CD14-positive monocyte (primary cell): Measurements from ENCODE around the gene TBC1D19. TPM values are rescaled to one million over a fixed set of nuclear protein-coding genes. Genes with fewer than 3 reads are reported as not detected.

Source experiments
- DNase-seq, 3 donors: peaks; one replicate each; pipeline ENCODE4 v3.0.0-alpha.2; 2011 to 2022
- H2AFZ ChIP-seq: 2 replicates; pipeline ENCODE4 v1.6.0; 2012; ENCODE audit warnings: mild to moderate bottlenecking, low read depth, low read length, inconsistent platforms; ENCODE audit not compliant: insufficient read depth, poor library complexity, severe bottlenecking
- H3K27ac ChIP-seq, 2 donors: 1 replicate in 1 of 2; 2 replicates in 1 of 2; pipeline ENCODE4 v1.5.1; 2012 to 2013; ENCODE audit warnings: low read length in 2 of 2, control low read depth in 1 of 2, inconsistent platforms in 1 of 2, low read depth in 1 of 2, mild to moderate bottlenecking in 1 of 2
- H3K27me3 ChIP-seq, 2 donors: one replicate each; pipeline versions ENCODE4 v1.6.0 to v1.6.1; 2011 to 2013; ENCODE audit warnings: low read length in 2 of 2; ENCODE audit not compliant: control insufficient read depth in 2 of 2, insufficient read depth in 2 of 2
- H3K36me3 ChIP-seq, 2 donors: replicated peaks in 1 of 2; 1 replicate in 1 of 2; 2 replicates in 1 of 2; pipeline versions ENCODE4 v1.5.1 to v1.6.1; 2012 to 2013; ENCODE audit warnings: low read length in 2 of 2, control low read depth in 1 of 2, inconsistent platforms in 1 of 2, mild to moderate bottlenecking in 1 of 2; ENCODE audit not compliant: insufficient read depth in 2 of 2, control insufficient read depth in 1 of 2
- H3K4me1 ChIP-seq, 2 donors: 1 replicate in 1 of 2; 2 replicates in 1 of 2; pipeline versions ENCODE4 v1.5.1 to v1.6.1; 2012 to 2013; ENCODE audit warnings: low read length in 2 of 2, control low read depth in 1 of 2, inconsistent platforms in 1 of 2, mild to moderate bottlenecking in 1 of 2, moderate library complexity in 1 of 2; ENCODE audit not compliant: insufficient read depth in 2 of 2, control insufficient read depth in 1 of 2
- H3K4me2 ChIP-seq: replicated peaks from 2 replicates; pipeline ENCODE3; 2012; ENCODE audit warnings: low read length, moderate library complexity, mild to moderate bottlenecking; ENCODE audit not compliant: poor library complexity, severe bottlenecking; ENCODE audit errors: extremely low read depth
- H3K4me3 ChIP-seq, 3 experiments: fragments of 200-600 bp in 1 of 3; sonication (generic) in 1 of 3; replicated peaks in 1 of 3; 1 replicate in 2 of 3; 2 replicates in 1 of 3; pipeline ENCODE4 v1.5.1; 2011 to 2013; ENCODE audit warnings: low read length in 3 of 3, mild to moderate bottlenecking in 3 of 3, control low read depth in 2 of 3, low read depth in 2 of 3, inconsistent platforms in 1 of 3, moderate library complexity in 1 of 3
- H3K79me2 ChIP-seq: 2 replicates; pipeline ENCODE4 v1.6.0; 2012; ENCODE audit warnings: mild to moderate bottlenecking, control low read depth, inconsistent platforms, low read length, moderate library complexity; ENCODE audit not compliant: insufficient read depth
- H3K9ac ChIP-seq: 2 replicates; pipeline ENCODE4 v1.6.0; 2017; ENCODE audit warnings: low read length, mild to moderate bottlenecking; ENCODE audit not compliant: insufficient read depth, poor library complexity, severe bottlenecking
- H3K9me3 ChIP-seq, 2 donors: replicated peaks in 1 of 2; 1 replicate in 1 of 2; 2 replicates in 1 of 2; pipeline versions ENCODE4 v1.5.1 to v1.6.1; 2012 to 2013; ENCODE audit warnings: low read length in 2 of 2, control low read depth in 1 of 2; ENCODE audit not compliant: control insufficient read depth in 1 of 2, insufficient read depth in 1 of 2
- H4K20me1 ChIP-seq: 2 replicates; pipeline ENCODE4 v1.6.0; 2012; ENCODE audit warnings: mild to moderate bottlenecking, low read length, control low read depth, moderate library complexity; ENCODE audit not compliant: insufficient read depth
- H3K27ac Mint-ChIP-seq, 7 donors: one replicate each; pipeline ENCODE4 v1.8.0; 2020; ENCODE audit warnings: mild to moderate bottlenecking in 7 of 7, mixed read lengths in 7 of 7, moderate library complexity in 6 of 7, inconsistent platforms in 2 of 7
- H3K27me3 Mint-ChIP-seq, 3 donors: one replicate each; pipeline ENCODE4 v1.8.0; 2021 to 2022; ENCODE audit warnings: low read depth in 3 of 3, mild to moderate bottlenecking in 3 of 3, mixed read lengths in 3 of 3, moderate library complexity in 3 of 3, inconsistent platforms in 1 of 3
- H3K36me3 Mint-ChIP-seq, 2 donors: one replicate each; pipeline ENCODE4 v1.8.0; 2020; ENCODE audit warnings: mixed read lengths in 2 of 2, inconsistent platforms in 1 of 2, mild to moderate bottlenecking in 1 of 2
- H3K4me1 Mint-ChIP-seq: one replicate; pipeline ENCODE4 v1.8.0; 2020; ENCODE audit warnings: mild to moderate bottlenecking, mixed read lengths
- H3K4me3 Mint-ChIP-seq, 2 donors: one replicate each; pipeline ENCODE4 v1.8.0; 2020; ENCODE audit warnings: mild to moderate bottlenecking in 2 of 2, mixed read lengths in 2 of 2, moderate library complexity in 1 of 2
- H3K9me3 Mint-ChIP-seq, 7 donors: one replicate each; pipeline ENCODE4 v1.8.0; 2020 to 2022; ENCODE audit warnings: mixed read lengths in 7 of 7, mild to moderate bottlenecking in 6 of 7, moderate library complexity in 6 of 7, inconsistent platforms in 2 of 7
- CTCF ChIP-seq: fragments of 200-600 bp; IDR thresholded peaks from one replicate; pipeline ENCODE4 v1.8.0; 2022; ENCODE audit warnings: antibody characterized with exemption, mild to moderate bottlenecking
- WGBS: methylation state at CpG from one replicate; pipeline ENCODE4 v1.1.5; 2013; ENCODE audit warnings: missing lambda C conversion rate; ENCODE audit not compliant: insufficient coverage; 5-methylcytosine and 5-hydroxymethylcytosine counted together
- intact Hi-C, 2 donors: fragments of 100-400 bp; cut with micrococcal nuclease; formaldehyde crosslinking; loops; one replicate each; pipeline versions ENCODE4 v1.15.0 to v1.15.1; 2023
- polyA plus RNA-seq, 3 donors: library from polyadenylated mRNA; depleted of rRNA in 1 of 3; unstranded in 2 of 3; stranded (reverse) in 1 of 3; fragments of 300-500 nt in 2 of 3; fragments of >200 nt in 1 of 3; fragmentation: Illumina TruSeq in 2 of 3; gene quantifications; 1 replicate in 2 of 3; 2 replicates in 1 of 3; pipeline ENCODE4 v1.2.3, GENCODE V29; 2012 to 2021

The TBC1D19 gene
- polyA plus RNA-seq, 3 donors, result 0.19 to 0.84 (median 0.33) TPM

- intact Hi-C loops, result no loop called here
- Histone ChIP-seq H3K27me3 (no peaks in the 10 kb centered on the region), H4K20me1 (no peaks in the 10 kb centered on the region), H3K9me3 (peaks cover 7 to 10% of the 10 kb centered on the region in 2 donors), H3K4me1 (no peaks in the 10 kb centered on the region), H3K4me3 (no peak overlapping the region), H3K27ac (no peak overlapping the region), H3K36me3 (no peaks in the 10 kb centered on the region), H3K4me2 (no peak overlapping the region), H3K79me2 (no peaks in the 10 kb centered on the region), H3K9ac (no peak overlapping the region), H2AFZ (no peak overlapping the region)
- H3K27ac Mint-ChIP-seq, result no peak overlapping the region
- no peak overlapping the region for H3K4me3 Mint-ChIP-seq
- DNase-seq, result no peak
- H3K9me3 Mint-ChIP-seq, result peaks cover 3 to 34% (median 17%) of the 10 kb centered on the region in 7 donors
- no peaks in the 10 kb centered on the region for H3K36me3 Mint-ChIP-seq
- H3K4me1 Mint-ChIP-seq, result peaks cover 2% of the 10 kb centered on the region
- H3K27me3 Mint-ChIP-seq, result peaks cover 3 to 4% (median 3%) of the 10 kb centered on the region in 3 donors
- TF ChIP-seq CTCF, result no peak
Observed at GRCh38 chr4:26557164-26557563, 26.7 kb upstream of the TBC1D19 start.

GRCh38 chr4:26558166-26558895, 25.6 kb upstream of the TBC1D19 start:
- no peaks in the 10 kb centered on the region for H3K79me2 ChIP-seq
- Mint-ChIP-seq H3K36me3 (no peaks in the 10 kb centered on the region), H3K27me3 (peaks cover 3 to 4% (median 3%) of the 10 kb centered on the region in 3 donors), H3K4me3 (no peak overlapping the region), H3K4me1 (peaks cover 6% of the 10 kb centered on the region), H3K27ac (no peak overlapping the region), H3K9me3 (peaks cover 3 to 29% (median 17%) of the 10 kb centered on the region in 7 donors)
- H3K27ac ChIP-seq, result no peak overlapping the region
- no peak for DNase-seq
- H2AFZ ChIP-seq, result no peak overlapping the region
- no peaks in the 10 kb centered on the region for H3K36me3 ChIP-seq
- intact Hi-C loops, result no loop called here
- no peak overlapping the region for H3K4me3 ChIP-seq
- H3K4me1 ChIP-seq, result no peaks in the 10 kb centered on the region
- no CpG with 5 or more reads among the region's 3 CpGs for WGBS
- no peaks in the 10 kb centered on the region for H3K27me3 ChIP-seq
- no peak overlapping the region for H3K4me2 ChIP-seq
- no peak overlapping the region for H3K9ac ChIP-seq
- H4K20me1 ChIP-seq, result no peaks in the 10 kb centered on the region
- TF ChIP-seq CTCF, result no peak
- peaks cover 7 to 10% of the 10 kb centered on the region in 2 donors for H3K9me3 ChIP-seq
